ENCODE results near the gene CAPRIN1.

CAPRIN1 gene

DNA sequence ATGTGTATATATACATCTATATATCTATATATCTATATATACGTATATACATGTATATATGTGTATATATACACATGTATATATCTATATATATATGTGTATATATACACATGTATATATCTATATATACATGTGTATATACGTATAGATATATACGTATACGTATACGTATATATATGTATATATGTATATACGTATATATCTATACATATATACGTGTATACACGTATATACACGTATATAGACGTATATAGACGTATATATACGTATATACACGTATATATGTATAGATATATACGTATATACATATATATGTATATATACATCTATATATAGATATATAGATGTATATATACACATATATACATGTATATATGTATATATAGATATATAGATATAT, 25.1 kb upstream of the CAPRIN1 start:
- Histone ChIP-seq H3K36me3 (ENCODE audit: low read length) (no peaks in the 10 kb centered on the region), H4K20me1 (ENCODE audit: low read depth, low read length) (no peaks in the 10 kb centered on the region), H3K27me3 (ENCODE audit: low read length) (no peaks in the 10 kb centered on the region), H2AFZ (ENCODE audit: low read depth, low read length, severe bottlenecking) (no peak overlapping the region), H3K4me2 (ENCODE audit: low read depth, low read length, poor library complexity, severe bottlenecking) (no peak overlapping the region), H3K79me2 (ENCODE audit: insufficient read depth, low read length) (no peaks in the 10 kb centered on the region), H3K4me3 (ENCODE audit: insufficient read depth, low read length, poor library complexity, severe bottlenecking) (no peak overlapping the region), H3K9me3 (ENCODE audit: insufficient read depth, low read length) (no peaks in the 10 kb centered on the region), H3F3A (ENCODE audit: insufficient read depth) (no peaks in the 10 kb centered on the region), H3K9ac (ENCODE audit: low read length) (no peak overlapping the region), H3K27ac (ENCODE audit: low read depth, low read length) (no peak overlapping the region), H3K9me2 (replicated peaks; ENCODE audit: insufficient read depth, low read length) (no peaks in the 10 kb centered on the region)
- TF ChIP-seq EZH2phosphoT487 (conservative IDR thresholded peaks at IDR 0.05; ENCODE audit: low read length), result no peak
- TF ChIP-seq, protein P1, sequence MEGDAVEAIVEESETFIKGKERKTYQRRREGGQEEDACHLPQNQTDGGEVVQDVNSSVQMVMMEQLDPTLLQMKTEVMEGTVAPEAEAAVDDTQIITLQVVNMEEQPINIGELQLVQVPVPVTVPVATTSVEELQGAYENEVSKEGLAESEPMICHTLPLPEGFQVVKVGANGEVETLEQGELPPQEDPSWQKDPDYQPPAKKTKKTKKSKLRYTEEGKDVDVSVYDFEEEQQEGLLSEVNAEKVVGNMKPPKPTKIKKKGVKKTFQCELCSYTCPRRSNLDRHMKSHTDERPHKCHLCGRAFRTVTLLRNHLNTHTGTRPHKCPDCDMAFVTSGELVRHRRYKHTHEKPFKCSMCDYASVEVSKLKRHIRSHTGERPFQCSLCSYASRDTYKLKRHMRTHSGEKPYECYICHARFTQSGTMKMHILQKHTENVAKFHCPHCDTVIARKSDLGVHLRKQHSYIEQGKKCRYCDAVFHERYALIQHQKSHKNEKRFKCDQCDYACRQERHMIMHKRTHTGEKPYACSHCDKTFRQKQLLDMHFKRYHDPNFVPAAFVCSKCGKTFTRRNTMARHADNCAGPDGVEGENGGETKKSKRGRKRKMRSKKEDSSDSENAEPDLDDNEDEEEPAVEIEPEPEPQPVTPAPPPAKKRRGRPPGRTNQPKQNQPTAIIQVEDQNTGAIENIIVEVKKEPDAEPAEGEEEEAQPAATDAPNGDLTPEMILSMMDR (IDR thresholded peaks at IDR 0.05; ENCODE audit: insufficient read depth, low read length, poor library complexity, severe bottlenecking), result no peak

DNA sequence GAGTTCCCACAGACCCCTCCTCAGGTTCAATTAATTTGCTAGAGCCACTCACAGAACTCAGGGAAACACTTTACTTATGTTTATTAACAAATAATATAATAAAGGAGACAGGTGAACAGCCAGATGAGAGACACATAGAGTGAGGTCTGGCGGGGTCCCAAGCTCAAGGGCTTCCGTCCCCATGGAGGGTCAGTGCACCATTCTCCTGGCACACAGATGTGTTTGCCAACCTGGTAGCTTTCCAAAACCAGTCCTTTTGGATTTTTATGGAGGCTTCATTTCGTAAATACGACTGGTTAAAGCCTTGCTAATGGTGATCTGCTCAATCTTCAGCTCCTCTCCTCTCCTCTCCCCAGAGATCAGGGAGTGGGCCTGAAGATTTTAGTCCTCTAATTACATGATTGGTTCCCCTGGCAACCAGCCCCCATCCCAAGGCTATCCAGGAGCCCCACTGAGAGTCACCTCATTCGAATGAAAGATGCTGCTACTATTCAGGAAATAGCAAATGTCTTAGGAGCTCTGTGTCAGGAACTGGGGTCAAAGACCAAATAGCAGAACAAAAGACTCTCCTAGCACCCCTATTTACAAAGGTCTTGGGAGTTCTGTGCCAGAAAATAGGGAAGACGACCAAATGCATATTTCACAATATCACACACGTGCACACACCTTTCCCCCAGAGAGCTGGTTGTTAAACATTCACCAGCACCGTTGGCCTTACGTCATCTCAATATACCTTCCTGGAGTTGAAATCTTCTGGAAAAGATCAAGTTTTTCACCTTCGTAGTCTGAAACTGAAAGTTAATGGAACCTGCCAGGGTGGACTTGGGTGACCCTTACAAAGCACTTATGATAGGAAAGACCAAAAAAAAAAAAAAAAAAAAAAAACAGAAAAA, 23.8 kb upstream of the CAPRIN1 start:
- no peak overlapping the region for H3K4me2 ChIP-seq (ENCODE audit: low read depth, low read length, poor library complexity, severe bottlenecking)
- TF ChIP-seq EZH2phosphoT487 (conservative IDR thresholded peaks at IDR 0.05; ENCODE audit: low read length), result no peak
- TF ChIP-seq, protein P1 (IDR thresholded peaks at IDR 0.05; ENCODE audit: insufficient read depth, low read length, poor library complexity, severe bottlenecking), result no peak
- no peak overlapping the region for H3K27ac ChIP-seq (ENCODE audit: low read depth, low read length)

DNA sequence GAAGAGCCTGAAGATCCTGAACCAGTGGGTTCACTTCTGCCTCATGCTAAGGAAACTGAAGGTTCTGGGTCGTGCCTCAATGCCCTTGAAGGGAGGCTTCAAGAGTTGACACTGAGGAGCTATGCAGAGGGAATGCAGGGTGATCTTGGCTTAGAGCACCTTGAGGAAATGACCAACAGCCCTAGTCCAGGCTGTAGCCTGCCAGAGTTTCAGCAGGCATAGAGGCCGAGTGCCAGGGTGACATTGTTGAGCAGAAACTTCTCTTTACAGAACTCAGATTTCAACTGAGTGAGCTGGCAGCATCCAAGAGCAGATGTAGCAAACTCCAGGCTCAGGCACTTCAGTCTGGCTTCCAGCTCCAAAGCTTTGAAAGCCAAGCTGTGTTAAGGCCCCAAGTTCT, 23.1 kb upstream of the CAPRIN1 start:
- H4K20me1 ChIP-seq (ENCODE audit: low read depth, low read length), result no peaks in the 10 kb centered on the region
- H3K9ac ChIP-seq (ENCODE audit: low read length), result no peak overlapping the region
- H3K4me2 ChIP-seq (ENCODE audit: low read depth, low read length, poor library complexity, severe bottlenecking), result no peak overlapping the region
- H3K36me3 ChIP-seq (ENCODE audit: low read length), result no peaks in the 10 kb centered on the region
- H3K79me2 ChIP-seq (ENCODE audit: insufficient read depth, low read length), result no peaks in the 10 kb centered on the region
- no peak overlapping the region for H2AFZ ChIP-seq (ENCODE audit: low read depth, low read length, severe bottlenecking)
- no peaks in the 10 kb centered on the region for H3F3A ChIP-seq (ENCODE audit: insufficient read depth)
- TF ChIP-seq, protein P1 (IDR thresholded peaks at IDR 0.05; ENCODE audit: insufficient read depth, low read length, poor library complexity, severe bottlenecking), result no peak
- TF ChIP-seq EZH2phosphoT487 (conservative IDR thresholded peaks at IDR 0.05; ENCODE audit: low read length), result no peak
- H3K27me3 ChIP-seq (ENCODE audit: low read length), result no peaks in the 10 kb centered on the region
- no peak overlapping the region for H3K27ac ChIP-seq (ENCODE audit: low read depth, low read length)
- no peak overlapping the region for H3K4me3 ChIP-seq (ENCODE audit: insufficient read depth, low read length, poor library complexity, severe bottlenecking)
- no peaks in the 10 kb centered on the region for H3K9me2 ChIP-seq (replicated peaks; ENCODE audit: insufficient read depth, low read length)
- no peaks in the 10 kb centered on the region for H3K9me3 ChIP-seq (ENCODE audit: insufficient read depth, low read length)

More for the DNA sequence above, 23.8 kb upstream of the CAPRIN1 start:
- Histone ChIP-seq H3K36me3 (ENCODE audit: low read length) (no peaks in the 10 kb centered on the region), H3K9me2 (replicated peaks; ENCODE audit: insufficient read depth, low read length) (no peaks in the 10 kb centered on the region), H2AFZ (ENCODE audit: low read depth, low read length, severe bottlenecking) (no peak overlapping the region), H3K27me3 (ENCODE audit: low read length) (no peaks in the 10 kb centered on the region), H3K9me3 (ENCODE audit: insufficient read depth, low read length) (no peaks in the 10 kb centered on the region), H3K79me2 (ENCODE audit: insufficient read depth, low read length) (no peaks in the 10 kb centered on the region), H3K4me3 (ENCODE audit: insufficient read depth, low read length, poor library complexity, severe bottlenecking) (no peak overlapping the region), H4K20me1 (ENCODE audit: low read depth, low read length) (no peaks in the 10 kb centered on the region), H3K9ac (ENCODE audit: low read length) (no peak overlapping the region), H3F3A (ENCODE audit: insufficient read depth) (no peaks in the 10 kb centered on the region)
